Body of pancreas (tissue), 4 donors: ENCODE results near the gene DIDO1.

Experiments
- POLR2A ChIP-seq, 3 donors: fragments of 450-650 bp; IDR thresholded peaks; one replicate each; pipeline ENCODE4 v1.6.1; 2016; ENCODE audit warnings: antibody characterized with exemption in 3 of 3, mild to moderate bottlenecking in 2 of 3
- TF ChIP-seq, protein P1 (sequence below), 7 experiments: fragments of 450-650 bp in 4 of 7; fragments of 200-600 bp in 3 of 7; sonication (generic) in 3 of 7; IDR thresholded peaks; one replicate each; pipeline ENCODE4 v1.5.1; 2016 to 2019; ENCODE audit warnings: antibody characterized with exemption in 7 of 7

DNA sequence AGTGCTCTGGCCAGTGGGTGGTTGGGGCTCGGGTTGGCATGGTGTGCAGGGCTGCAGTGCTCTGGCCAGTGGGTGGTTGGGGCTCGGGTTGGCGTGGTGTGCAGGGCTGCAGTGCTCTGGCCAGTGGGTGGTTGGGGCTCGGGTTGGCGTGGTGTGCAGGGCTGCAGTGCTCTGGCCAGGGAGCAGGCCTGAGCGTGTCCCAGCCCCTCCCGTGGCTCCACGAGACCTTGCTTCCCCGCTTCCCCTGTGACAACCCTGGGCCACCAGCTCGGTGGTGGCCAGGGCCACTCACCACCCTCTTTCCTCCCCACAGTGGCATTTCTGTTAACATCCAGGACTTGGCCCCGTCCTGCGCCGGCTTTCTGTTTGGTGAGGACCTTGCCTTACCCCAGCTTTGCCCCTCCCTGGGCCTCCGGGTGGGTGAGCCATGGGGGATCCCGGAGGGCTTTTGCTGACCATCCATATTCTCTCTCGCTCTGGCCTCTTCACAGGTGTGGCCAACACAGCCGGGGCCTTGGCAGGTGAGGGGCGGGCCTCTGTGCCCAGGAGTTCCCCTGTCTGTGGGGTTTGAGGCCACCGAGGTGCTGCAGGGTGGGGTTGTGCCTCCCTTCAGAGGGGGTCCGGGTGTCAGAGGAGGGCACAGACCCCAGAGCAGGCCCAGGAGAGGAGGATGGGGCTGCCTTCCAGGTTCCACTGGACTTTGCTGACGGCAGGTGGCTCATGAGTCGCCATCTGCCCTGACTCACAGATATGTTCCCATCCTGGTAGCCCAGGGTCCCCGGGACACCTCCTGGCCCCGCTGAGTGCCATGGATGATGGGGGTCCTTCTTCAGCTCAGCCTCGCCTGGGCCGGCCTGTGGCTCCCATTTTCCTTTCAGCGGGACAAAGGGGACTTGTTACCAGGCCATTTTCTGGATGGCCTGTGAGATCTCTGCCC lies 40.2 kb upstream of the DIDO1 start:
- TF ChIP-seq, protein P1, sequence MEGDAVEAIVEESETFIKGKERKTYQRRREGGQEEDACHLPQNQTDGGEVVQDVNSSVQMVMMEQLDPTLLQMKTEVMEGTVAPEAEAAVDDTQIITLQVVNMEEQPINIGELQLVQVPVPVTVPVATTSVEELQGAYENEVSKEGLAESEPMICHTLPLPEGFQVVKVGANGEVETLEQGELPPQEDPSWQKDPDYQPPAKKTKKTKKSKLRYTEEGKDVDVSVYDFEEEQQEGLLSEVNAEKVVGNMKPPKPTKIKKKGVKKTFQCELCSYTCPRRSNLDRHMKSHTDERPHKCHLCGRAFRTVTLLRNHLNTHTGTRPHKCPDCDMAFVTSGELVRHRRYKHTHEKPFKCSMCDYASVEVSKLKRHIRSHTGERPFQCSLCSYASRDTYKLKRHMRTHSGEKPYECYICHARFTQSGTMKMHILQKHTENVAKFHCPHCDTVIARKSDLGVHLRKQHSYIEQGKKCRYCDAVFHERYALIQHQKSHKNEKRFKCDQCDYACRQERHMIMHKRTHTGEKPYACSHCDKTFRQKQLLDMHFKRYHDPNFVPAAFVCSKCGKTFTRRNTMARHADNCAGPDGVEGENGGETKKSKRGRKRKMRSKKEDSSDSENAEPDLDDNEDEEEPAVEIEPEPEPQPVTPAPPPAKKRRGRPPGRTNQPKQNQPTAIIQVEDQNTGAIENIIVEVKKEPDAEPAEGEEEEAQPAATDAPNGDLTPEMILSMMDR (IDR thresholded peaks at IDR 0.05): no peak
- TF ChIP-seq POLR2A (IDR thresholded peaks at IDR 0.05): no peak
